ENCODE data around the gene NHLH1. TPM values are rescaled to one million over a fixed set of nuclear protein-coding genes. Genes with fewer than 3 reads are reported as not detected.

Gene NHLH1
- total RNA-seq, 2 experiments from 2014 or later = 0.07 TPM; not detected in 1

DNA sequence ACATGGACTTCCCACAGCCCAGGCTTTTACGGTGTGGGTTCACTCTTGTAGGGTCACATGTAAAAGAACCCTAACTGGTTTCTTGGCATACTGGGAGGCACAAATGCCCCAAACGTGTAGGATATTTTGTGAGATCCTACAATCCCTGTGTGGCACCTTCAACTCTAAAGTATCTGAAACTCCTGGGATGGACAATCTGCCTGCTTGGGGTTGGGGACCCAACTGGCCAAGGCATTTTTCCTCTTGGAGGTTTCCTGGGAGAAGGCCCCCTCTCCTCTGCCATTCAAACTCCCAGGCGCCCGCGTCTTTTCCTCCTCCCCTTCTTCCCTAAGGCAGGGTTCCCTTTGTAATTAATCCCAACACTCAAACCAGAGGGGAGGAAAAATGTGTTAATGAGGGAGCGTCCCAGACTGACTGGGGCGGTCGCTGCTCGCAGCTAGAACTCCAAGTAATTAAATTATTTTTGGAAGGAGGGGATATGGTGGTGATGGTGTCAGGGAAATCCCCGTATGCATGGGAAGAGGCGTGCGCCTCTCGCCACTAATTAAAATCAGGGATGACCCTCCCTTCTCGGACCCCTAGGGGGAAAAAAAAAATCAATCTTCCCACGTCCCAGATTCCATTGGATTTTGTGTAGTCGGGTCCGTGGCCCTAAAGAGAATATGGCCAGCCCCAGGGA, 32.8 kb downstream of the NHLH1 start:
- H3K9me3 Mint-ChIP-seq = no peaks in the 10 kb centered on the region
- no peaks in the 10 kb centered on the region for H3K36me3 Mint-ChIP-seq (ENCODE audit: low read depth)
- CTCF ChIA-PET = no interaction called here
- intact Hi-C loops (cut with micrococcal nuclease) = no loop called here
- H3K4me1 Mint-ChIP-seq (ENCODE audit: low read depth) = peaks cover 3% of the 10 kb centered on the region
- H3K4me3 Mint-ChIP-seq = no peak overlapping the region
- H3K27ac Mint-ChIP-seq = no peak overlapping the region
- H3K27me3 Mint-ChIP-seq (ENCODE audit: low read depth) = peaks cover 13% of the 10 kb centered on the region
- no peak for DNase-seq

DNA sequence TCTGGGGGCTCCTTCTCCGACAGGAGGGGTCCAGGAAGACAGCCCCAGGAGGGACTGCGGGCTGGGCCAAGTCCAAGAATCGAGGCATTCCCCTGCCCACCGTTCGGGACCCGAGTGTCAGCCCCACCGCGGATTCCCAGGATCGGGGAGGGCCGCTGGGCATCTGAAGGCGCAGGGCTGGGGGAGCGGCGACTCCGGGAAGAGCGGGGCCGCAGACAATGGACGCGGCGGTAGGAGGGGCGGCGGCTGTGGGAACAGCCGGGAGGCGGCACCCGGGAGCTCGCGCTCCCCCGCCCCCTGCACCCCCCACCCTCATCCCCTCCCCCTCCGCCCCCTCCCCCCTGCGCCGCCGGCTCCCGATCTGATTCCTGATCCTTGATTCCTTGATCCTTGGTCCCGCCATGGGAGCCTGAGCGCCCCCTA, 33.4 kb downstream of the NHLH1 start, which contains the start of gene VANGL2:
Gene VANGL2, plus strand, starts transcription at position 342 of the 423 bp plus-strand sequence. CDS start 15,274 bp downstream, outside the sequence.
- H3K4me3 Mint-ChIP-seq = peak within 1 kb of the TSS; percentile 44
- no peaks in the 10 kb centered on the region for H3K9me3 Mint-ChIP-seq
- H3K36me3 Mint-ChIP-seq (ENCODE audit: low read depth) = no peaks in the 10 kb centered on the region
- no peak within 1 kb of the TSS for H3K27ac Mint-ChIP-seq
- peak; percentile 31 for DNase-seq
- CTCF ChIA-PET = no interaction called here
- peaks cover 13% of the 10 kb centered on the region for H3K27me3 Mint-ChIP-seq (ENCODE audit: low read depth)
- H3K4me1 Mint-ChIP-seq (ENCODE audit: low read depth) = peaks cover 3% of the 10 kb centered on the region
- intact Hi-C loops (cut with micrococcal nuclease) = no loop called here

GRCh38 chr1:160400646-160401486, 34.0 kb downstream of the NHLH1 start:
- Mint-ChIP-seq H3K27me3 (ENCODE audit: low read depth) (peaks cover 13% of the 10 kb centered on the region), H3K4me3 (peak overlapping the region; percentile 44), H3K36me3 (ENCODE audit: low read depth) (no peaks in the 10 kb centered on the region), H3K4me1 (ENCODE audit: low read depth) (peaks cover 3% of the 10 kb centered on the region), H3K9me3 (no peaks in the 10 kb centered on the region), H3K27ac (no peak overlapping the region)
- CTCF ChIA-PET = no interaction called here
- intact Hi-C loops (cut with micrococcal nuclease) = no loop called here
- DNase-seq = no peak

DNA sequence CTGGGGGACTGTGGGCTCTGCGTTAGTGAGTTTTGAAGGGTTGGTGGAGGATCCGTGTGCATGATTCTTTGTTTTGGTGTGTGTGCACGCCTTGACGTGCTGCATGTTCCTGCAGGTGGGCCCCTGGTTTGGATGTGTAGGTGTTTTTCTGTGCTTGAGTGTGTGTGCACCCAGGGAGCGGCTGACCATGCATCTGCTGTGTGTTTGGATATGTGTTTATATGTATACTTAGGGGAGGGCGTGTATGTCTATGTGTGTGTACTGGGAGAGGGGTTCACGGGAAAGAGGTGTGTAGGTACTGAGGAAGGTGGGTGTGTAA, 34.6 kb downstream of the NHLH1 start:
- Mint-ChIP-seq H3K36me3 (ENCODE audit: low read depth) (no peaks in the 10 kb centered on the region), H3K9me3 (no peaks in the 10 kb centered on the region), H3K4me1 (ENCODE audit: low read depth) (peaks cover 3% of the 10 kb centered on the region), H3K4me3 (peak overlapping the region; percentile 44), H3K27me3 (ENCODE audit: low read depth) (peaks cover 13% of the 10 kb centered on the region), H3K27ac (no peak overlapping the region)
- DNase-seq = no peak
- CTCF ChIA-PET = no interaction called here
- intact Hi-C loops (cut with micrococcal nuclease) = no loop called here

DNA sequence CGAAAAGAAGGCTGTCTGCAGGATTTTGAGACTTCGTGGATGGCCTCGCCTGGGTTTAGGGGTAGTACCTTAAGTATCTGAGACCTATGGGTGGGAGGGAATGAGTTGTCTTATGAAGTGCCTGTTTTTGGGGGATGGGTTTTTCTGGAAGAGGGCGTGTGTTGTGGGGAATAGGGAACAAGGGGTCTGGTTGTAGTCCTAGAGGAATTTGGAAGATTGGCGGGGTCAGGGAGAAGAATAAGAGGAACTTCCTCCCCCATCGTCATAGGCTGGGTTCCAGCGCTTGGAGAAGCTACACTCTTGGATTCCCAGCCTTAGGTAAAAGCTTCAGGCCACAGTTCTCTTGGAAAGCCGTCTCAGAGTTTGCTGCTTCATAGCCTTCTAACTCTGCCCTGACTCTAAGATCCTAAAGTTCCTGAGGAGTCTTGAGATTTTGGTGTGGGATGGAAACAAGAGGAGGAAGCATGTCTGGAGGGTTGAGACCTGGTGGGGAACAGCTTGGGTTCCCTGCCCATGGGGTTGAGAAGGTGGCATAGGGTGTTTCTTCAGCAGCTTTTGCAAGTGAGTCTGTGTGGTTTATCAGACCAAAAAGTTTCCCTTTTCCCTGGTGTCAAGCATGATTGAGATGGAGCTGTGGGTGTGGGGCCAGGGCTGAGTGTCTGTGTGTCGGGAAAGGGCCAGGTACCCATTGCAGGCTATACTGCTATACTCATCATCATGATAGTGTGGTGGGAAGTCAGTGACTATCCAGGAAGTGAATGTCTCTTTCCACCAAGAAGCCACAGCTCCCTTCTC, 35.3 kb downstream of the NHLH1 start:
- Mint-ChIP-seq H3K4me3 (no peak overlapping the region), H3K36me3 (ENCODE audit: low read depth) (no peaks in the 10 kb centered on the region), H3K27me3 (ENCODE audit: low read depth) (peaks cover 13% of the 10 kb centered on the region), H3K9me3 (no peaks in the 10 kb centered on the region), H3K4me1 (ENCODE audit: low read depth) (peaks cover 3% of the 10 kb centered on the region), H3K27ac (no peak overlapping the region)
- CTCF ChIA-PET = interaction anchor here (1.0 kb wide), 1 partner anchor 14 kb away, joined by 3 read pairs; no protein-coding TSS in a partner anchor
- intact Hi-C loops (cut with micrococcal nuclease) = no loop called here
- no peak for DNase-seq

DNA sequence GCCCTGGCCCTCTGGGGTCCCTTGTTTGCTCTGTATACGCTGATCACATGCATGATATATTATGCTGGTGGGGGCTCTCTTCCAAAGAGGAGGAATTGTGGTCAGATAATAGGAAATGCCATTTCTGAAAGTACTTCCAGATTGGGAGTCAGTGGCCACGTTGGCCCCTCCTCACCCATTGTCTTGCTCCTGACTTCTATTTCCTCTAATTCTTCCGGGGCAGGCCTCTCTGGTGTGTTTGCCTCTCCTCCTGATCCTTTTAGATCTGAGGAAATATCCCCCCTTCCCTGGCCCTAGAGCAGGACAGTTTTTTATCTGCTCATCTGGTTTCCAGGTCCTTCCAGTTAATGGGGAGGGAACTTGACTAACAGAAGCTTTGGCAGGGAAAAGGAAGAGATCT, 36.4 kb downstream of the NHLH1 start:
- peaks cover 3% of the 10 kb centered on the region for H3K4me1 Mint-ChIP-seq (ENCODE audit: low read depth)
- CTCF ChIA-PET = no interaction called here

DNA sequence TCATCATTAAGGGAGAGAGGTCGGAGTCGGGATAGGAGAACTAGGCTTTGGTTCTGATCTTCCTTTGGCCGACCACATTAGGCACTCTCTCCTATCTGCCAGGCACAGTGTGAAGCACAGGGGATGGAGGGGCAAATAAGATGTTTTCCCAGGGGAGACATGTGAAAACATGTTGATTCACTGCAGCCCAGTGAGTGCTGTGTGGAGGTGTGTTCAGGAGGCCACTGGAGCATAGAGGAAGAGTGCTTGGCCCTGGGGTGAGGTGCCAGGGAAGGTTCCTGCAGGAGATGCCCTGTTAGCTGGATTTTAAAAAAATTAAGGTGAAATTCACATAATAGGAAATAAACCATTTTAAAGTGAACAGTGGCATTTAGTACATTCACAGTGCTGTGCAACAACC, 37.2 kb downstream of the NHLH1 start:
- Mint-ChIP-seq H3K4me1 (ENCODE audit: low read depth) (peaks cover 3% of the 10 kb centered on the region), H3K9me3 (no peaks in the 10 kb centered on the region)
- CTCF ChIA-PET = no interaction called here

More for the DNA sequence above, 36.4 kb downstream of the NHLH1 start:
- intact Hi-C loops (cut with micrococcal nuclease) = no loop called here
- Mint-ChIP-seq H3K36me3 (ENCODE audit: low read depth) (no peaks in the 10 kb centered on the region), H3K9me3 (no peaks in the 10 kb centered on the region), H3K27ac (no peak overlapping the region), H3K4me3 (no peak overlapping the region), H3K27me3 (ENCODE audit: low read depth) (peaks cover 13% of the 10 kb centered on the region)
- no peak for DNase-seq

DNA sequence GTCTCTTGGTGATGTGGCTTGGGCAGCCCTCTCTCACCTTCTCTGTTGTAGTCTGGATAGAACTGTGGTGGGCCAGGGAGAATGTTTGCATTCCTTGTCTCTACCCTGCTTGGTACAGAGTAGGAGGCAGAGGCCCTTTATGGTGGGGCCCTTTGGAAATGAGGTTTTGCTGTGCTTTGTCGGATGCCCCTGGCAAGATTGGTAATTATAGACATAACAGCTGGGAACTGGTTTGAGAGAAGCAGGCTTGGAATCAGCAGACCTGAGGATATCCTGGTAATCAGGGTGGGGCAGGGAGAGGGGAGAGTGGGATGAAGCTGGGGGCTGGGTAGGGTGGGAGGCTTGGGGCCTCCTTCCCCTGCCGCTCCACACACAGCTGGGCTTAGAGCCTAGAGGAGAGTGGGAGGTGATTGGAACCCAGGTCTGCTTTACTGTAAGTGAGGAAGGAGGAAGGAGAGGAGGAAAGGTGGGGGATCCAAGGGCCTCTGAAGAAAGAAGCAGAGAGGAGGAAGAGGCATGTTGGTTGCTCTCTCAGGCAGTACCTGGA, 38.5 kb downstream of the NHLH1 start:
- H3K27me3 Mint-ChIP-seq (ENCODE audit: low read depth) = peaks cover 13% of the 10 kb centered on the region
- no peak overlapping the region for H3K27ac Mint-ChIP-seq
- H3K4me1 Mint-ChIP-seq (ENCODE audit: low read depth) = peaks cover 3% of the 10 kb centered on the region
- H3K36me3 Mint-ChIP-seq (ENCODE audit: low read depth) = no peaks in the 10 kb centered on the region
- DNase-seq = no peak
- H3K9me3 Mint-ChIP-seq = no peaks in the 10 kb centered on the region
- intact Hi-C loops (cut with micrococcal nuclease) = no loop called here
- no peak overlapping the region for H3K4me3 Mint-ChIP-seq
- CTCF ChIA-PET = no interaction called here

More for the DNA sequence above, 37.2 kb downstream of the NHLH1 start:
- Mint-ChIP-seq H3K27me3 (ENCODE audit: low read depth) (peaks cover 13% of the 10 kb centered on the region), H3K36me3 (ENCODE audit: low read depth) (no peaks in the 10 kb centered on the region), H3K4me3 (no peak overlapping the region), H3K27ac (no peak overlapping the region)
- no peak for DNase-seq
- intact Hi-C loops (cut with micrococcal nuclease) = no loop called here

DNA sequence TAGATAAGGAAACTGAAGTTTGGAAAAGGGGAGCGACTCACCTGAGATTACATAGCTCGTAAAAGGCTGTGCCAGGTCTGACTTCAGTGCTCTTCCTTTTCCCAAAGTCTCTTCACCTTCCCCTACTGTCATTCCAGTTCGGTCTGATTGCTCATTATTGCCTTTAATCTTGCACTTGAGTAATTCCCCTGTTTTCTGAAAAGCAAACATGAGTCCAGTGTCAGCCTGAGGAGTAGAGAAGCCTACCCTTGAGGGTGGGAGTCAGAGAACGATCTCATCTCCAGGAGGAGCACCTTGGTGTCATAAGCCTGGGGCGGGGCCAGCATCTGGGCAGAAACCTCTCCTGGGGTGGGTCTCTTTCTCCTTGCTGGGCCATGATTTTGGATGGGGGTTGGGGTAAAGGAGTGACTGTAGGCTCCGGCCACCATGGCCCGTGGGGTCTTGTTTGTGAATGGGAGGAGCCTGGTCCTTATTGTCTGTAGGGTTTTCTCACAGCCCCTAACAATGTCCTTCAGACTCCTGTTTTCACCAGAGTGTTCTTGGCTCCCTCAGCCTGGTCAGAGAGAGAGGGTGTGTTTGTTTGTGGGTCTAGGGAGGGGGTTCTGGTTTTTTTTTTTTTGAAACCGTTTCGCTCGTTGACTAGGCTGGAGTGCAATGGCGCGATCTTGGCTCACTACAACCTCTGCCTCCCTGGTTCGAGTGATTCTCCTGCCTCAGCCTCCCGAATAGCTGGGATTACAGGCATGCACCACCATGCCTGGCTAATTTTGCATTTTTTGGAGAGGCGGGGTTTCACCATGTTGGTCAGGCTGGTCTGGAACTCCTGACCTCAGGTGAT, 39.5 kb downstream of the NHLH1 start:
- Mint-ChIP-seq H3K36me3 (ENCODE audit: low read depth) (no peaks in the 10 kb centered on the region), H3K4me1 (ENCODE audit: low read depth) (no peaks in the 10 kb centered on the region), H3K4me3 (no peak overlapping the region), H3K27me3 (ENCODE audit: low read depth) (peaks cover 10% of the 10 kb centered on the region), H3K27ac (no peak overlapping the region), H3K9me3 (no peaks in the 10 kb centered on the region)
- CTCF ChIA-PET = interaction anchor here (0.7 kb wide), 2 partner anchors 24 to 62 kb away, joined by 3 to 5 read pairs; no protein-coding TSS in a partner anchor
- DNase-seq = no peak
- intact Hi-C loops (cut with micrococcal nuclease) = no loop called here

DNA sequence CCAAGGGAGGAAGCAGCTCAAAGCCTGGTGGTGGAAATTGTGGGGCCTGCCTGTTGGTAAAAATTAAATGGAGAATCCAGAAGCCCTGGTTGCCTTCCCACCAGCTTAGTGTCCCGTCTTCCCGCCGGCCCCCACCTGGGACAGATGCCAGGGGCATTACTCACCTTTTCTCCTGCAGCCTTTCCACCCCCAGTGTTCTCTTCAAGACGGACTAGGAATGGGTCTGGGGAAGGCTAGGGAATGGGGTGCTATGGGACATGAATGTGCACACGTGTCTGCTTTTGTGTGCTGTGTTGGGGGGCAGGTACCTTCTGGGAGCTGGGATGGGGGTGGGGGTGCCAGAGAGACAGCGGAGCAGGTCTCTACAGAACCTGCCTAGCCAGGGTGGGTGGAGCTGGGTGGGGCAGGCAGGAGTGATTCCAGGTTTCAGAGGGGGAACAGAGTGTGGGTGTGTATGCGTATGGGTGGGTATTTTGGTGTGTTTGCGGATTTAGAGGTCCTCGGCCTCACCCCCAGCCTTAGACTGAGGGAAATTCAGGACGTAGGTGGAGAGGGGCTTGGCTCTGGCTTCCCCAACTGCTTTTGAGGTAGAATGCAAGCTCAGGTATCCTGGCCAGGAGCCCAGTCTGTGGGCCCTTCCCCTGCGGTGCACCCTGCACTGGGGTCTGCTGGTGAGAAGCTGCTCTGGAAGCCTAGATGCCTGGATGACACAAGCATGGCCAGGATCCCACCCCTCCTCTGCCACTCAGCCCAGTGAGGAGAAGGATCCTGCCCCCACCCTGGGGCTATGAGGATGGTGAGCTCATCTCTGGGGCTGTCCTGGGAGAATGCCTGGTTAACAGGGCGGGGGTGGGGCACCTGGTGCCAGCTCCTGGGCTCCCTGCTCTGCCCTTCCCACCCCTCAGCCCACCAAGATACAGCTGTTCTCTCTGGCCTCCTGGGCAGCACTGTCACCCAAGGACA, 41.2 kb downstream of the NHLH1 start:
- no peaks in the 10 kb centered on the region for H3K4me1 Mint-ChIP-seq (ENCODE audit: low read depth)
- H3K36me3 Mint-ChIP-seq (ENCODE audit: low read depth) = no peaks in the 10 kb centered on the region
- H3K27ac Mint-ChIP-seq = no peak overlapping the region
- intact Hi-C loops (cut with micrococcal nuclease) = no loop called here
- no peaks in the 10 kb centered on the region for H3K27me3 Mint-ChIP-seq (ENCODE audit: low read depth)
- H3K4me3 Mint-ChIP-seq = no peak overlapping the region
- CTCF ChIA-PET = interaction anchor here (1.2 kb wide), 1 partner anchor 198 kb away, joined by 4 read pairs; no protein-coding TSS in a partner anchor
- H3K9me3 Mint-ChIP-seq = no peaks in the 10 kb centered on the region
- no peak for DNase-seq

GRCh38 chr1:160408864-160409263, 42.0 kb downstream of the NHLH1 start:
- Mint-ChIP-seq H3K4me1 (ENCODE audit: low read depth) (no peaks in the 10 kb centered on the region), H3K4me3 (no peak overlapping the region), H3K27ac (no peak overlapping the region), H3K27me3 (ENCODE audit: low read depth) (no peaks in the 10 kb centered on the region), H3K9me3 (no peaks in the 10 kb centered on the region), H3K36me3 (ENCODE audit: low read depth) (no peaks in the 10 kb centered on the region)
- CTCF ChIA-PET = interaction anchor here (0.6 to 1.2 kb wide), 2 partner anchors 198 to 210 kb away, joined by 3 to 4 read pairs; no protein-coding TSS in a partner anchor
- no peak for DNase-seq
- intact Hi-C loops (cut with micrococcal nuclease) = no loop called here

Data from activated naive CD4-positive, alpha-beta T cell treated with anti-CD3 and anti-CD28 coated beads for 36 hours (primary cell).